Stimulated activated CD8-positive, alpha-beta memory T cell treated with anti-CD3 and anti-CD28 coated beads, Interleukin-12 subunit alpha, Interleukin-12 subunit beta, amount 100 ng/mL, for 1 hour (primary cell): ENCODE measurements around the gene TCF7.

Experiments
- DNase-seq: peaks from one replicate; pipeline ENCODE4 v3.0.0-alpha.2; 2020; ENCODE audit warnings: low read depth

Gene TCF7

DNA sequence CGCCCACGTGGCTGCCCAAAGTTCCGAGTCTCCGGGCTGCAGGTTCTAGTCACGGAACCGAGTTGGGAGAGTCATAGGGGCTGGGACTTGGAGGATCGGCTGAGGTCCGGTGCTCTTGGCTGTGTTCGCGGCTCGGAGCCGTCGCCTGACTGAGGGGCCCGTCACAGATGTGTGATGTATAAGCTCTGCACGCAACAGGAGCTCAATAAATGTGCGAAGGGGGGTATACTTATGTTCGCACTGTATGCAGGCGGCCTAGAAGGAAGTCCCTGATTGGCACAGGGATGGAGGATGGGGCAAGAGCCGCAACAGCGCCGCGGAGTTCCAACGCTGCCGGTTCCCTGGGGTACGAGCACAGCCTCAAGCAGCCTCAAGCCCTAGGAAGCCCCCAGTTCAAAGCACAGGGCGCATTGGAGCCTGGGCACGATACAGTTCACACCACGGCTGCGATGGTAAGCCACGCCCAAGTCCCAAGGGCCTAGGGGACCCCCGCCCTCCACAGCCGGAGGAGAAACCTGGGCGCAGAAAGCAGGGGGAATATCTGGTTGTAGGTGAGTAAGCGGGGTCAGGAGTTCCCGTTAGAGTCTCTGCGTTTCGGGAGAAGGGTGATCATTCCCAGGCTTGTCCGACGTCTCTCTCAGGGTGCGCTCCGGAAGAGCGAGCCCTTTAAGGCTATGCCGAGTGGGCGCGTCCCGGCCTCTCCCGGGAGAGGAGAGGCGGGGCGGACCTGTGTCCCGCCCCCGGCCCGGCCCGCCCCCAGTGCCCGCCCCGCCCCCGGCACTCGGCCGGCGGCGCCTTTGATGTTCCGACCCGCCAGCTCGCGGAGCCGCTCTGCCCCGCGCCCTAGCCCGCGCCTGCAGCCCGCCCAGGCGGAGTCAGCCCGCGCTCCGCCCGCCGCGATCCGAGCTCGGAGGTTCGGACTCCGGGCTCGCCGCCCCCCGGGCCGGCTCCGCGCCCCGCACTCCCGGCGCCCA lies at the start of gene TCF7:
TCF7 (plus strand) TSS at position 780 of the 974 bp plus-strand sequence. CDS start 226 bp downstream, outside the sequence.
- peak; percentile 62 for DNase-seq

DNA sequence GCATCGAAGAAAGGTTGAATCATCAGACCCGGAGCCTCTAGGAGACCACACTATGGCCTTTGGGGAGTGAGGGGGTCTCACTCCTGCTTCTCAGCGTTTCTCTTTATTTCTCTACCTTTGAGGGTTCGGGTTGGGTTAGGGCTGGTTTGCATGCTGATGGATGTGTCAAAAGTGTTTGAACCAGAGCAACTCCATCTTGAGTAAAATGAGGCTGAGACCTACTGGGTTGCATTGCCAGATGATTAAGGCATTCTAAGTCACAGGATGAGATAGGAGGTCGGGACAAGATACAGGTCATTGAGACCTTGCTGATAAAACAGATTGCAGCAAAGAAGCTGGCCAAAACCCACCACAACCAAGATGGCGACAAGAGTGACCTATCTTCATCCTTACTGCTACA lies 44.9 kb upstream of the TCF7 start:
- DNase-seq = no peak

DNA sequence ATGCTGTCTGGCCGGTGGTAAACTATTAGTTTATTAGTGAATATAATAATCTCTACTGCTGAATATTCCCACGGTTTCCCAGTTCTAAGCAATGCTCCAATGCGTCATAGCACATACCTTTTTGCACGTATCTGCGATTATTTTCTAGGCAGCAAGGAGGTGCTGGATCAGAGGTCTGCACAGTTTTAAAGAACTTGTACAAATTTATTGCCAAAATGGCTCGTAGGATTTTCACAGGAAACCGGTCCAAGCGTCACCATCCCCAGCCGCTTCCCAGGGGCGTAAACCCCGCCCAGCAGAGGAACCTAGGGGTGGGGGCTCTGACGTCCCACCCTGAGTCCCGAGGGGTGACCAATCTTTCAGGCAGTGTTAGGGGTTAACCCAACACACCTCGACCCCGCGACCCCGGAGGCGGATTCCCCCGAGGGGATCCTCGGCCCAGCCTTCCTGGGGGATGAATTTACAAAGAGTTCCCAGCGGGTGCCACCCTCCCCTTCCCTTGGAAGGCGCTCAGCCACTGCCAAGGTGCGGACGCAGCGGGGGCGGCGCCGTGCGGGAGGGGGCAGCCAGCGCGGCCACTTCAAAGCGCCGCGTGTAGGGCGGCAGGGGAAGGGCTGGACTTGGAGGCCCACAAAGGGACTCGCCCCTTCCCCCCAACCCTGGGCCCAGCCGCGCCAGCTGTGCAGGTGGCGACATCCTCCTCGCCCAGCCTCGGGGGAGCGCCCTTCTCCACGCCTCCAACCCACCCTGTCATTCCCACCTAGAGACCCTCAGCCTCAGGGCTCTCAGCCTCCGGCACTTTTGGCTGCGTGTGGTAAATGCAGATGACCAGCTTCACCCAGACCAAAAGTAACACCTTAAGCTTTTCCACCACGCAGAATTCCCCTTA lies 43.5 kb upstream of the TCF7 start:
- no peak for DNase-seq

DNA sequence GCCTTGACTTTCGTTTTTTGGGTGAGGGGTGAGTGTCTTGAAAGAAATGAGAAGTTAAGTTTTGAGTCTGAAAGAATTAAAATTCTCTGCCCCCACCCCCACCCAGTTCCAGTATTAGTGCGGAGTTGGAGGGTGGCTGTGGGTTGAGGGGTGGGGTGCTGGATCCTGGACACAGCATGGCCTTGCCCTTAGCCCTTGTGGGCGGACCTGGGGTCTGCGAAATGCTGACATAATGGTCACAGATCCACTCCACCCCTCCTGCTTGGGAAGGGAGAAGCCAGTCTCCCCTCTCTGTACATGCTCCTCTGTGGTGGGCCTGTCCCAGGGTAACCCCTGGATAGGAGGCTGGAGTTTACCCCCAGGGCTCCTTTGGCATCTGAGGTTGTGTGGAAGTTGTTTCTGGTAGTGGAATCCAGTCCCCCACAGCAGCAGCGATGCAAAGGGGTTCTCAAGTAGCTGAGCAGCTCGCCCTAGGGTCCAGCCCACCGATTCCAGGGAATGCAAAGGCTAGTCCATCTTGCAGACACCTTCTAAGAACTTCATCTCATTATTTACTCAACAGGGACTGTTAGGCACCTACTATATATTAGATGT lies 42.8 kb upstream of the TCF7 start:
- DNase-seq = no peak

DNA sequence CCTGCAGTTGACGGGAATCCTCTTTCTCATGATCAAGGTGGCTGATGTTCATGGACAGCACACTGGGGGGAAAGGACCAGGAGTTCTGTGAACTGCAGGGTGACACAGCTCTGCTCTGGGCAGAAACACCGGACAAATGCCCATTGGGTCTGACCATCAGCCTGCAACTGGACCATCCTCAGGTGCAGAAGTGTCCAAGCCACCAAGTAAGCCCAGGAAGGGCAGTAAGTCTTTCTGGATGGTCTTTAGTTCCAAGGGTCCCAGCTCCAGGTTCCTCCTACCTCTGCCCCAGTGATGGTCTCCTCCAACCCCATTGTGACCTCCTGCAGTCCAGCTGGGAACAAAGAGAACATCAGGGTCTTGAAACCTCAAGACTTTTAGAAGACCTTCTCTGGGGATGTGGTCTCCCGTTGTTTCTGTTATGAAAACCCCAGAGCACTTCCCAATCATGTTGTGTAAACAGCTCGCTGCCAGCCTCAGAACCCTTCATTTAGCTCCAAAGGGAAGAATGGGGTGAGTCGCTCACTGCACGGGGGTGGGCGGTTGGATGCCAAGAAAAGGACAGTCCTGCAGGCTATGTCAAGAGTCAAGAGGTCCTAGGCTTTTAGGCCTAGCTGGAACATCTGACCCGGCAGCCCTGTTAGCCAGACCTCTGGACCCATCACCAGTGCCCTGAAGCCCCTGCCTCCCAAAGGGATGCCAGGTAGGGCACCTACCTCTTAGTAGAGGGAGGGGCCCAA lies 41.8 kb upstream of the TCF7 start:
- DNase-seq = no peak

DNA sequence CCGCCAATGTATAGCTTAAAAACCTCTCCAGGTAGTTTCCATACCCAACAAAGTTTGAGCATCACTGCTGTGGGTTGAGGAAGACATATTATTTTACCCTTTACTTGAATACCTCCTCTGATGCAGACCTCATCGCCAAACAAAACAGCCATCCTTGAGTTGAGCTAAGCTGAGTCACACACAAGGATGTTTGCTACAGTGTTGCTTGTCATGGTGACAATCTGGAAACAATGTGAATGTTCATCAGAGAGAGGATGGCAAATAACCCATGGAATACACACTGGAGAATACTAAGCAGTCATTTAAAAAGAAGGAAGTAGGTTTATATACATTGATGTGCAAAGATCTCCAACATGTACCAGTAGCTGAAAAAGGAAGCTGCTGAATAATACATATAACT lies 41.1 kb upstream of the TCF7 start:
- DNase-seq = no peak

DNA sequence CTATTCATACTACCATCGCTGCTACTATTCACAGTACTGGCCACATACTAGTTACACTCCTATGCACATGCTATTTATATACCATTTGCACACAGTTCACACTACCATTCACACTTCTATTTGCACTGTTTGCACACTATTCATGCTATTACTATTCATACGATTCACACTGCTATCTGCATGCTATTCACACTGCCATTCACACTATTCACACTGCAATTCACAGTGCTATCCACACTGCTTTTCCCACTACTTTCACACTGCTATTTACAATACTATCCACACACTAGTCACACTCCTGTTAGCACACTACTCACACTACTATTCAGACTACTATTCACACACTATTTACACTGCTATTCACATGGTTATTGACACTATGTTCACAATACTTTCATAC lies 39.4 kb upstream of the TCF7 start:
- no peak for DNase-seq

DNA sequence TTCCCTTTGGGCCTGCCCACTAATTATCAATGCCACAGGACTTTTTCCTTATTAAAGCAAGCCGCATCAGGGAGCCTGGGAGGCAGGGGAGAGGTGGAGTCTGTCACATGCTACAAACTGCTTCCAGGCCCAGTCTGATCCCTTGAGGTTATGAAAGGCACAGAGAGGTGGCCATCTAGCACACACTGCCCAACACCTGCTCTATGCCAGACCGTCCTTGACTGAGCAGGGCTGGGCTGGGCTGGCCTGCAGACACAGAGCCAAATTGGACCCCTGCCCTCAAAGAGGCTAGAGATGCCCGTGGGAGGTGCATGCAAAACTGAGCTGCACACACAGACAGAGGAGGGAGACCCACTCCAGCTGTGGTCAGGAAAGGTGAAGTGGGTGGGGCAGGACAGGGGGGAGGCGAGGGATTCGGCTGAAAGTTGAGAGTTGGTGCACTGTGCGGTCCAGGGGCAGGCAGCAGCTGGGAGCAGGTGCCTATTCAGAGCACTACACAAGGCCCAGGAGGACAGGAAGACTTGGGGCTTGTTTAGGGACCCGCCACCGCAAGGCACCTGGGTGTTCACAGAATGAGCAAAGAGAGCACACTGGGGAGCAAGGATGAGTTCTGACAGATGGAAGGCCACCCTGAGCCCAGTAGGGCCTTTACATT lies 36.4 kb upstream of the TCF7 start:
- DNase-seq = no peak

DNA sequence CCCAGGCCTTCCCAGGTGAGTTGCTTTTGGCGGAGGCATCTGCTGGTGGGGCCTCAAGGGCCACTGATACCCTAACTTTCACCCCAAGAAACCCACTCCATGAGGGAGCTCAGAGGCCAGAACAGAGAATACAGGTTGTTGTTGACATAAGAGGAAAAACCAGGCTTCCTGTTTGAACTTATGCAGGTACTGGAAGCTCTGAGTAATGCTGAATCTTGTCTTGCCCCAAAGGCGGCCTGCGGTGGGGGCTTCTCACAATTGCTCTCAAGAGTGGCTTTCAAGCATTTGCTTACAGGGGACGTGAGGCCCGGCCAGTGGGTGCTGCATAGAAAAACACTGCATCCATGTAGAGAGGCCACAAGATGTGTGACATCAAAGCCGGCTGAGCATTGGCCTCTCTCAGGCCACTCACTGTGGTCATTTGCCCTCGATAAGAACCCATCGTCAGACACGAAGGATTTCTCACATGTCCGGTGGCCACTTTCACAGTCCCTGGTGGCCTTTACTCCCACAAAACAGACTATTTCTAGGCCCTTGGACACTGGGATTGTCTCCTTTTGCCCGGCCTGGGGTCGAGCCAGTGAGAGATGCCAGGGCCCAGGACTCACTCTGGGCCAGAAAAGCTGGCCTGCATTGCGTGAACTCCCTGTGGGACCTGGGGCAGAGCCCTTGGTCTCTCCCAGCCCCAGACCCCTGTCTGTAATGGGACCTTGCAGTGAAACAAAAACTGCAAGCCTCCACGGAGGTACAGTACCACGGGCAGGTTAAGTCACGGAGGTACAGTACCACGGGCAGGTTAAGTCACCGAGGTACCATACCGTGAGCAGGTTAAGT lies 34.5 kb upstream of the TCF7 start:
- DNase-seq = peak; percentile 59

DNA sequence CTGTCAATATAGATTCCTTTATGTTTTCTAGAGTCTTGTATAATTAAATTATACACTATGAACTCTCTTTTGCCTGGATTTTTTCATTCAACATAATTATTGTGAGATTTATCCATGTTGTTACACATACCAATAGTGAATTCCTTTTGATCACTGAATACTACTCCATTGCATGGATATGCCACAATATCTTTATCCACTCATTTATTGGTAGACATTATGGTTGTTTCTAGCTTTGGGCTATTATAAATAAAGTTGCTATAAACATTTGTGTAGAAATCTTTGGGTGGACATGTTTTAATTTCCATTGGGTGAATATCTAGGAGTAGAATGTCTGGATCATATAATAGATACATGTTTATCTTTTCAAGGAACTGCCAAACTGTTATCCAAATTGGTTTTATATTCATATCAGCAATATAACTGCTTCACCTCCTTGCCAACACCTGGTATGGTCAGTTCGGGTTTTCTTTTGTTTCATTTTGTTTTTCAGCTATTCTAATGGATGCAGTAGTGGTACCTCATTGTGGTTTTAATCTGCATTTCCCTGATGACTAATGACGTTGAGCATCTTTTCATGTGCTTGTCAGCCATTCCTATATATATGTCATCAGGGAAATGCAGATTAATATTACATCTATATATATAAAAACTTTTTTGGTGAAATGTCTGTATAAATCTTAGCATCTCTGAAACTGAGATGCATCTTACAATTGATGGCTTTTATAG lies 32.1 kb upstream of the TCF7 start:
- DNase-seq = no peak

DNA sequence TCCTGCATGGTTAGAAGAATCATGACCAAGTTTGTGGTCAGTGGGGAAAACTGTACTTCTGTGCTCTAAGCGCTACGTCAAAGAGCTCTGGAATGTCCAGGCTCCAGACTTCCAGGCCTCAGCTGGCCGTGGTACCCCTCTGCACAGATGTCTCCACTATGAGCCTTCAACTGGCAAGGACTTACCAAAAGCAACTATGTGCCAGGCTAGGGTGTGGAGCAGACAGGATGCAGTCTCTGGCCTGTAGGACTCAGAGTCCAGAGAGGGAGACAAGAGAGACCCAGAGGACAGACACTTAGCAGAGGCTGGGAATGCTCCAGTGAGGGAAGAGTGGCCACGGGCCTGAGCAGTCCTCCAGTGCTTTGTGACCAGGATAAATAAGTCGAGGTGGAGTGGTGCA lies 31.0 kb upstream of the TCF7 start:
- DNase-seq = no peak

DNA sequence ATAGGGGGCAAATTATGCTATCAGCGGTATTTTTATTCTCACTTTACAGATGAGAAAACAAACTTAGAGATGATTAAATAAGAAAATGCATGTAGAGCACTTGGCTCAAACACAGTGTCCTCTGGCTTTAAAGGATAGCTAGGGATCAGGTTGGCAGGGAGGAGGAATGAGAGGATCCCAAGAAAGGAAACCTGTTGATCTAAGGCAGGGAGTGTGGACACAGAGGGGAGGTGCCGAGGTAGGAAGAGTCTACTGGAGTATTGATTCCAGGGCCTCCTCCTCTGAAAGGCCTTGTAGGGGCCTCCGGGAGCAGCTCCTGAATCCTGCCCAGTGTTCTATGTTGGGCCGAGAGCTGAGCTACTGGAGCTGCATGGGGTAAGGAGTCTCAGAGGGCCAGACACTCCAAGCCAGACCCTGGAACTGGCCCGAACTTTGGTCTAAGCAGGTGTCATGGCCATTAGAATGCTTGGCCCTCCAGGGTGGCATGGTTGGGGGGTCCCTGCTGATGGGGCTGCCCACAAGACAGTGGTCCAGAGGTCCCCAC lies 30.4 kb upstream of the TCF7 start:
- DNase-seq = no peak

DNA sequence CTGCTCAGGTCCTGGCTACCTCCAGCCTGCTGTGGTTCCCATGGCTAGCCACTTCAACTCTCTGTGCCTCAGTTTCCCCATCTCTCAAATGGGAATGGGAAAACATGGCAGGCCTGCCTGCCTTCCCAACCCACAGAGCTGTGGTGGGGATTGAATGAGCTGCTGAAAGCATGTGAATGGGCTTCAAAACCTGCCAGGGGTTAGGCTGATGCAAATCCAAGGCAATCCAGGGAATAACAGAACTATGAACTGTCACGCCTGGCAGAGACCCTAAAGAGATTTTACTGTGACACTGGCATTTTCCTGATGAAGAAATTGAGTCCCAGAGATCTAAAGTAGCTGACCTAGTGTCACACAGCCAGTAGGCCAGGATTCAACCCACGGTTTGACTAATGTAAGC lies 29.9 kb upstream of the TCF7 start:
- no peak for DNase-seq

DNA sequence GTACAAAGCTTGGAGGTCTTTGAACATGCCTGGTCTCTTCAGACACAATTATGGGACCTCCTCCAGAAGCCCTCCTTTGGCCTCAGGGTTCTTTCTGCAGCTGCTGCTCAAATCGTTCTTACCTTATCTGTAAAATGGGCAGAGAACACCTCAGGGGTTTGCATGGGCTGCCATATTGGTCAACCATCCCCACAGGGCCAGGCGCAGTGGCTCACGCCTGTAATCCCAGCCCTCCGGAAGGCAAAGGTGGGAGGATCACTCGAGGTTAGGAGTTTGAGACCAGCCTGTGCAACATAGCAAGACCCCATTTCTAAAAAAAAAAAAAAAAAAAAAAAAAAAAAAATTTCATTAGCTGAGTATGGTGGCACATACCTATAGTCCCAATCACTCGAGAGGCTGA lies 29.1 kb upstream of the TCF7 start:
- no peak for DNase-seq

DNA sequence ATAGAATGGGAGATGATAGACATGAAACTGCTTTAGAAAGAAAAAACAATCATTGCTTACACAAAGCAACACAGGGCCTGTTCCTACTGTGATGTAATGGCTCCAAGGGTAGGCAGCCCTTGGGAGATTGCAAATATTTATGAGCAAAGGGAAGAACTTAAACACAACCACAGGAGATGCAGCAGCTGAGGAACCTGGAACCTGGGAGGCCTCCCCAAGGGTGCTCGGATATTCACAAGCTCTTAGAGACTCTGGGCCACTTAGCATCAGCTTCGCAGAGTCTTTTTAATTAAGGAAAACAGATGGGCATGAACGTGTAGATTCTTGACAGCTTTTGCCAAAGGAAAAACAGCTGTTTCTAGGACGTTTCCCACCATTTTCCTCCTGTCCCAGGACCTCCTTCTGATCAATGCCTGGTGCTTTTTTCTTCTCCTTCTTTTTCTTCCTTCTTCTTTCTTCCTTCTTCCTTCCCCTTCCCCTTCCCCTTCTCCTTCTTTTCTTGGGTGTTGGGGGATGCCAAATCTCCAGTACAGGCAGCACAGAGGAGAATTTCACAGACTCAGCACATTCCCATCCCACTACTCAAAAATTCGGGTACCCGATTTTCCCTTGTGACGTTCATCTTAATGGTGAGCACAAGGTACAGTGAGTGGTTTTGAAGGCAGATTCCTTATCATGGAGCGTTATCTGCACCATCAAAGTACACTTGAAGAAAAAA lies 28.1 kb upstream of the TCF7 start:
- DNase-seq = no peak

DNA sequence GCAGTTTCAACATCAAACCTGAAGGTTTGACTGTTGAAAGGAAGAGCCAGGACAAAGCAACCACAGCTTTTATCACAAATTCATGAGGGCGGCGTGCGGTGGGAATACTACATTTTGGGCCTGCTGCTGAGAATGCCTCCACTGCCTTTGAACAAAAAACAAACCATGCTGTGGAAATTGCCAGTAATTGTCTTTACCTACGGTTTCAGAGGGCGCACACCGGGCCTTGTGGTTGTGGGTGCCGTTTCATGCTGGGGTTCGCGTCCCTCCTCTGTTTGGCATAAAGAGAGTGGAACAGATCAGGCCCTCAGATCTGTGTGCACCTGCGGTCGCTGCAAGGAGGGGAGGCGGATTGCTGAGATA lies 27.6 kb upstream of the TCF7 start:
- peak; percentile 74 for DNase-seq

DNA sequence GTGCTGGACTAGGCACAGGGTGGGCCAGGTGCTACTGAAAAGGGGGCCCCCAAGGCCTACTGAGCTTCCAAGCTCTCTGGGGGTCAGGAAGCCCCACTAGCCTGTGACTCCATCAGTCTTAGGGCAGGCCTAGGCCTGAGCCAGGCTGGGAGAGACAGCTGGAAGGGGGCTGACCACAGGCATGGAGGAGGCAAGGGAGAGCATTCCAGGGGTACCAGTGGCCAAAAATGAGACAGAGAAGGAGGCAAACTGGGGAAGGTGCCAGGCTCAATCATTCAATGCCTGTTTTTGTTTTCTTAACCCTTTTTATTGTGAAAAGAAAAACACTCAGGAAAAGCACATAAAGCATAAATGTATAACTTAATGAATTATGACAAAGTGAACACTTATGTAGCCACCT lies 26.2 kb upstream of the TCF7 start:
- DNase-seq = no peak

DNA sequence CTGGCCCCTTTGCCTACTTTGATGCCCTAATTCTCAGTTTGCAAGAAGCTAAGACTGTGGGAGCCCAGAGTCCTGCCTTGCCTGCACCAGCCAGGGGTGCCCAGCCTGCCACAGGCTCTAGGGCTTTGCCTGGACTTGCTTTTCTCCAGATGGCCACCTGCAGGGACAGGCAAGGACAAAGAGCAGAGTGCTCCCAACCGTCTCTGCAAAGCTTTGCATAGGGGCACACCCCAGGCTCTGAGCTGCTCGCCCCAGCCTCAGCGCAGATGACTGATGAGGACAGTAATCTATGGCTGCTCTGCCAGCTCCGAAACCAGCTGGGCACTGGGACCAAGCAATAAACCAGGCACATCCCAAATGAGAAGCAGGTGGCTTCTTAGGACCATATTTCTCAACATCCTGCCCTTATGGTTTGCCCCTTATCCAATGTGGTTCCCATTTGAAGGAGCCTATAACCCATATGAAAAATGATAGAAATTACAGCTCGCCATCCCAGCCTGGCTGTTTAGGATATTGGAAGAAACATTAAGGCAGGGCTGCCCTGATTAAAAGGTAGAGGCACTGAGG lies 25.4 kb upstream of the TCF7 start:
- no peak for DNase-seq
